Prostate gland (tissue), 2 donors: Measurements from ENCODE around the gene KRTAP9-1. TPM values are rescaled to one million over a fixed set of nuclear protein-coding genes. Genes with fewer than 3 reads are reported as not detected.

Experiments
- small RNA-seq, 2 donors: library from RNA; depleted of rRNA; stranded (forward); fragments of <200 nt; gene quantifications; one replicate each; pipeline ENCODE3, GENCODE V24; 2016
- total RNA-seq, 2 donors: library from RNA; depleted of rRNA; stranded (reverse); fragments of >200 nt; gene quantifications; one replicate each; pipeline ENCODE4 v1.1.0, GENCODE V29; 2016

Gene KRTAP9-1
- total RNA-seq, 2 donors from 2014 or later: not detected

Small RNA genes within 50 kb of the gene (small RNA-seq; reads per million reads assigned to genes)
- gene KRTAP4-17P: 0 reads per million in 2 donors

Other genes with a start within 250 kb of the KRTAP9-1 start
- not detected for gene KRT39, start 222.9 kb upstream of the KRTAP9-1 start, total RNA-seq
- under 1 TPM in 1 of 2 donors, not detected in 1; 0.74 TPM for gene KRT40, start 205.6 kb upstream of the KRTAP9-1 start, total RNA-seq
- not detected for gene KRTAP3-3, start 195.7 kb upstream of the KRTAP9-1 start, total RNA-seq
- gene KRTAP3-2, start 190.0 kb upstream of the KRTAP9-1 start, total RNA-seq: not detected
- gene KRTAP3-1, start 180.8 kb upstream of the KRTAP9-1 start, total RNA-seq: not detected
- gene KRTAP1-5, start 162.7 kb upstream of the KRTAP9-1 start, total RNA-seq: under 1 TPM in 1 of 2 donors, not detected in 1; 0.51 TPM
- not detected for gene KRTAP1-4, start 159.7 kb upstream of the KRTAP9-1 start, total RNA-seq
- not detected for gene KRTAP1-3, start 155.0 kb upstream of the KRTAP9-1 start, total RNA-seq
- gene KRTAP1-1, start 148.4 kb upstream of the KRTAP9-1 start, total RNA-seq: 1 to 10 TPM in 1 of 2 donors, not detected in 1; 1.4 TPM
- gene KRTAP2-1, start 142.6 kb upstream of the KRTAP9-1 start, total RNA-seq: not detected
- not detected for gene KRTAP2-2, start 134.7 kb upstream of the KRTAP9-1 start, total RNA-seq
- not detected for gene KRTAP2-3, start 129.8 kb upstream of the KRTAP9-1 start, total RNA-seq
- gene KRTAP2-4, start 124.0 kb upstream of the KRTAP9-1 start, total RNA-seq: not detected
- not detected for gene KRTAP4-7, start 105.7 kb upstream of the KRTAP9-1 start, total RNA-seq
- gene KRTAP4-8, start 91.7 kb upstream of the KRTAP9-1 start, total RNA-seq: not detected
- gene KRTAP4-16, start 87.7 kb upstream of the KRTAP9-1 start, total RNA-seq: not detected
- gene KRTAP4-9, start 84.5 kb upstream of the KRTAP9-1 start, total RNA-seq: not detected
- gene KRTAP4-11, start 71.5 kb upstream of the KRTAP9-1 start, total RNA-seq: not detected
- not detected for gene KRTAP4-12, start 65.7 kb upstream of the KRTAP9-1 start, total RNA-seq
- not detected for gene KRTAP4-6, start 49.3 kb upstream of the KRTAP9-1 start, total RNA-seq
- not detected for gene KRTAP4-5, start 40.1 kb upstream of the KRTAP9-1 start, total RNA-seq
- gene KRTAP4-4, start 29.1 kb upstream of the KRTAP9-1 start, total RNA-seq: not detected
- not detected for gene KRTAP4-3, start 21.7 kb upstream of the KRTAP9-1 start, total RNA-seq
- not detected for gene KRTAP4-2, start 11.7 kb upstream of the KRTAP9-1 start, total RNA-seq
- not detected for gene KRTAP4-1, start 5.0 kb upstream of the KRTAP9-1 start, total RNA-seq
- gene KRTAP9-2, start 36.8 kb downstream of the KRTAP9-1 start, total RNA-seq: not detected
- gene KRTAP9-3, start 42.6 kb downstream of the KRTAP9-1 start, total RNA-seq: not detected
- not detected for gene KRTAP9-8, start 48.1 kb downstream of the KRTAP9-1 start, total RNA-seq
- gene KRTAP9-4, start 59.8 kb downstream of the KRTAP9-1 start, total RNA-seq: not detected
- not detected for gene KRTAP9-9, start 65.5 kb downstream of the KRTAP9-1 start, total RNA-seq
- not detected for gene KRTAP9-6, start 75.5 kb downstream of the KRTAP9-1 start, total RNA-seq
- gene KRTAP9-7, start 85.8 kb downstream of the KRTAP9-1 start, total RNA-seq: not detected
- not detected for gene KRTAP29-1, start 113.0 kb downstream of the KRTAP9-1 start, total RNA-seq
- not detected for gene KRTAP16-1, start 119.4 kb downstream of the KRTAP9-1 start, total RNA-seq
- not detected for gene KRTAP17-1, start 125.8 kb downstream of the KRTAP9-1 start, total RNA-seq
- not detected for gene KRT33A, start 160.9 kb downstream of the KRTAP9-1 start, total RNA-seq
- gene KRT33B, start 179.9 kb downstream of the KRTAP9-1 start, total RNA-seq: not detected
- 1 to 10 TPM in 1 of 2 donors, not detected in 1; 1.5 TPM for gene KRT34, start 192.4 kb downstream of the KRTAP9-1 start, total RNA-seq
- not detected for gene KRT31, start 207.7 kb downstream of the KRTAP9-1 start, total RNA-seq
- not detected for gene KRT37, start 234.7 kb downstream of the KRTAP9-1 start, total RNA-seq